ENCODE results near the gene IVD. TPM values are rescaled to one million over a fixed set of nuclear protein-coding genes. Genes with fewer than 3 reads are reported as not detected.

The IVD gene
- total RNA-seq, 2 experiments from 2014 or later = 77.7 to 79.9 TPM

- no peaks in the 10 kb centered on the region for H3K9me3 Mint-ChIP-seq (ENCODE audit: insufficient read depth)
- no peak for ATAC-seq
- ChIA-PET CTCF (interaction anchor here (0.7 to 8.4 kb wide), 11 partner anchors 16 to 91 kb away, joined by 3 to 109 read pairs (median 6); partner anchors contain the start of genes BAHD1, CCDC9B, INAFM2 and IVD), POLR2A (interaction anchor here (0.6 to 1.7 kb wide), 3 partner anchors 17 to 45 kb away, joined by 3 to 5 read pairs (median 5); partner anchors contain the start of genes IVD and KNSTRN)
- no peak for DNase-seq
- H3K4me1 Mint-ChIP-seq (ENCODE audit: low read depth) = peaks cover 33% of the 10 kb centered on the region
- H3K36me3 Mint-ChIP-seq (ENCODE audit: low read depth) = no peaks in the 10 kb centered on the region
- H3K4me3 Mint-ChIP-seq = no peak overlapping the region
- H3K27me3 Mint-ChIP-seq (ENCODE audit: low read depth) = no peaks in the 10 kb centered on the region
- H3K27ac Mint-ChIP-seq = no peak overlapping the region
Measured at GRCh38 chr15:40365624-40366456, 39.8 kb upstream of the IVD start.

GRCh38 chr15:40366457-40367370, 38.9 kb upstream of the IVD start:
- CTCF ChIA-PET = interaction anchor here (0.7 to 8.4 kb wide), 17 partner anchors 9 to 166 kb away, joined by 3 to 109 read pairs (median 6); partner anchors contain the start of genes CCDC9B, DISP2, INAFM2 and IVD
- ATAC-seq (no peak), DNase-seq (no peak)
- H3K36me3 Mint-ChIP-seq (ENCODE audit: low read depth) = no peaks in the 10 kb centered on the region
- peaks cover 33% of the 10 kb centered on the region for H3K4me1 Mint-ChIP-seq (ENCODE audit: low read depth)
- peak overlapping the region; percentile 85 for H3K27ac Mint-ChIP-seq
- H3K4me3 Mint-ChIP-seq = peak overlapping the region; percentile 77
- peaks cover 7% of the 10 kb centered on the region for H3K27me3 Mint-ChIP-seq (ENCODE audit: low read depth)
- POLR2A ChIA-PET = interaction anchor here (1.7 kb wide), 1 partner anchor 16 kb away, joined by 5 read pairs; the partner anchor contains the start of gene KNSTRN
- no peaks in the 10 kb centered on the region for H3K9me3 Mint-ChIP-seq (ENCODE audit: insufficient read depth)

GRCh38 chr15:40367371-40367685, 38.3 kb upstream of the IVD start:
- ATAC-seq (no peak), DNase-seq (no peak)

GRCh38 chr15:40367686-40368611, 37.6 kb upstream of the IVD start:
- peak overlapping the region; percentile 85 for H3K27ac Mint-ChIP-seq
- peak; percentile 91 for DNase-seq

More at GRCh38 chr15:40367371-40367685, 38.3 kb upstream of the IVD start:
- peaks cover 33% of the 10 kb centered on the region for H3K4me1 Mint-ChIP-seq (ENCODE audit: low read depth)
- H3K27ac Mint-ChIP-seq = peak overlapping the region; percentile 85
- peaks cover 7% of the 10 kb centered on the region for H3K27me3 Mint-ChIP-seq (ENCODE audit: low read depth)
- CTCF ChIA-PET = interaction anchor here (0.6 to 8.4 kb wide), 17 partner anchors 10 to 167 kb away, joined by 3 to 109 read pairs (median 6); partner anchors contain the start of genes CCDC9B, DISP2, IVD and KNSTRN
- H3K36me3 Mint-ChIP-seq (ENCODE audit: low read depth) = no peaks in the 10 kb centered on the region
- H3K9me3 Mint-ChIP-seq (ENCODE audit: insufficient read depth) = no peaks in the 10 kb centered on the region
- POLR2A ChIA-PET = interaction anchor here (1.7 kb wide), 1 partner anchor 16 kb away, joined by 5 read pairs; the partner anchor contains the start of gene KNSTRN
- H3K4me3 Mint-ChIP-seq = peak overlapping the region; percentile 77

GRCh38 chr15:40368719-40369473, 36.7 kb upstream of the IVD start:
- ATAC-seq (no peak), DNase-seq (no peak)
- Mint-ChIP-seq H3K4me1 (ENCODE audit: low read depth) (peaks cover 33% of the 10 kb centered on the region), H3K9me3 (ENCODE audit: insufficient read depth) (no peaks in the 10 kb centered on the region), H3K4me3 (no peak overlapping the region), H3K27ac (no peak overlapping the region), H3K27me3 (ENCODE audit: low read depth) (peaks cover 7% of the 10 kb centered on the region), H3K36me3 (ENCODE audit: low read depth) (no peaks in the 10 kb centered on the region)
- ChIA-PET CTCF (interaction anchor here (0.7 to 8.4 kb wide), 16 partner anchors 9 to 196 kb away, joined by 3 to 109 read pairs (median 8); partner anchors contain the start of genes CCDC32, CCDC9B, DISP2 and IVD), POLR2A (interaction anchor here (0.9 to 1.8 kb wide), 3 partner anchors 14 to 55 kb away, joined by 3 to 7 read pairs (median 6); partner anchors contain the start of genes IVD and KNSTRN)

More at GRCh38 chr15:40367686-40368611, 37.6 kb upstream of the IVD start:
- Mint-ChIP-seq H3K9me3 (ENCODE audit: insufficient read depth) (no peaks in the 10 kb centered on the region), H3K4me1 (ENCODE audit: low read depth) (peaks cover 33% of the 10 kb centered on the region), H3K27me3 (ENCODE audit: low read depth) (peaks cover 7% of the 10 kb centered on the region), H3K4me3 (peak overlapping the region; percentile 77), H3K36me3 (ENCODE audit: low read depth) (no peaks in the 10 kb centered on the region)
- ChIA-PET CTCF (interaction anchor here (0.6 to 8.4 kb wide), 23 partner anchors 10 to 197 kb away, joined by 3 to 109 read pairs (median 5); partner anchors contain the start of genes CCDC32, CCDC9B, DISP2 and IVD), POLR2A (interaction anchor here (1.7 to 1.8 kb wide), 2 partner anchors 15 to 56 kb away, joined by 5 to 6 read pairs; partner anchors contain the start of gene KNSTRN)
- ATAC-seq = peak; percentile 95

GRCh38 chr15:40369474-40369869, 36.1 kb upstream of the IVD start:
- Mint-ChIP-seq H3K4me3 (no peak overlapping the region), H3K36me3 (ENCODE audit: low read depth) (no peaks in the 10 kb centered on the region), H3K27ac (no peak overlapping the region), H3K4me1 (ENCODE audit: low read depth) (peaks cover 33% of the 10 kb centered on the region), H3K9me3 (ENCODE audit: insufficient read depth) (no peaks in the 10 kb centered on the region), H3K27me3 (ENCODE audit: low read depth) (peaks cover 7% of the 10 kb centered on the region)
- DNase-seq = no peak
- POLR2A ChIA-PET = interaction anchor here (0.9 to 1.8 kb wide), 3 partner anchors 13 to 54 kb away, joined by 3 to 7 read pairs (median 6); partner anchors contain the start of genes IVD and KNSTRN
- CTCF ChIA-PET = interaction anchor here (1.4 to 8.4 kb wide), 11 partner anchors 8 to 196 kb away, joined by 3 to 109 read pairs (median 17); partner anchors contain the start of genes CCDC32, CCDC9B, DISP2 and IVD
- ATAC-seq = no peak

- peaks cover 33% of the 10 kb centered on the region for H3K4me1 Mint-ChIP-seq (ENCODE audit: low read depth)
- peaks cover 7% of the 10 kb centered on the region for H3K27me3 Mint-ChIP-seq (ENCODE audit: low read depth)
- H3K27ac Mint-ChIP-seq = no peak overlapping the region
- POLR2A ChIA-PET = interaction anchor here (0.9 to 1.8 kb wide), 4 partner anchors 13 to 54 kb away, joined by 3 to 7 read pairs (median 4); partner anchors contain the start of genes IVD and KNSTRN
- DNase-seq (no peak), ATAC-seq (no peak)
- no peak overlapping the region for H3K4me3 Mint-ChIP-seq
- CTCF ChIA-PET = interaction anchor here (1.4 to 8.4 kb wide), 9 partner anchors 12 to 137 kb away, joined by 3 to 109 read pairs (median 17); partner anchors contain the start of genes CCDC9B, DISP2 and KNSTRN
- H3K9me3 Mint-ChIP-seq (ENCODE audit: insufficient read depth) = no peaks in the 10 kb centered on the region
- H3K36me3 Mint-ChIP-seq (ENCODE audit: low read depth) = no peaks in the 10 kb centered on the region
Measured at GRCh38 chr15:40369971-40370370, 35.6 kb upstream of the IVD start.

GRCh38 chr15:40372981-40373380, 32.6 kb upstream of the IVD start:
- no peak overlapping the region for H3K4me3 Mint-ChIP-seq
- ATAC-seq (no peak), DNase-seq (no peak)
- POLR2A ChIA-PET = no interaction called here
- no peaks in the 10 kb centered on the region for H3K9me3 Mint-ChIP-seq (ENCODE audit: insufficient read depth)
- peaks cover 8% of the 10 kb centered on the region for H3K4me1 Mint-ChIP-seq (ENCODE audit: low read depth)
- CTCF ChIA-PET = interaction anchor here (1.9 to 8.4 kb wide), 3 partner anchors 9 to 49 kb away, joined by 8 to 109 read pairs (median 11); partner anchors contain the start of gene KNSTRN
- H3K27me3 Mint-ChIP-seq (ENCODE audit: low read depth) = peaks cover 15% of the 10 kb centered on the region
- H3K27ac Mint-ChIP-seq = no peak overlapping the region
- no peaks in the 10 kb centered on the region for H3K36me3 Mint-ChIP-seq (ENCODE audit: low read depth)

GRCh38 chr15:40377606-40378005, 28.0 kb upstream of the IVD start:
- Mint-ChIP-seq H3K4me3 (no peak overlapping the region), H3K9me3 (ENCODE audit: insufficient read depth) (no peaks in the 10 kb centered on the region), H3K27ac (no peak overlapping the region), H3K4me1 (ENCODE audit: low read depth) (peaks cover 2% of the 10 kb centered on the region), H3K27me3 (ENCODE audit: low read depth) (peaks cover 16% of the 10 kb centered on the region), H3K36me3 (ENCODE audit: low read depth) (no peaks in the 10 kb centered on the region)
- ATAC-seq = no peak
- POLR2A ChIA-PET = no interaction called here
- DNase-seq = no peak
- CTCF ChIA-PET = interaction anchor here (1.0 to 3.2 kb wide), 2 partner anchors 9 to 34 kb away, joined by 6 to 15 read pairs; no protein-coding TSS in a partner anchor

Measured in activated CD8-positive, alpha-beta T cell treated with anti-CD3 and anti-CD28 coated beads, Interleukin-2, amount 10 ng/mL, durations not matched to agents 7 days and 5 days (primary cell).